ENCODE data around the gene VSIG4.

Gene VSIG4

GRCh38 chrX:66019310-66019652 lies 20.6 kb downstream of the VSIG4 start:
- no peak overlapping the region for H3K27ac Mint-ChIP-seq
- H3K9me3 Mint-ChIP-seq, result peaks cover 5% of the 10 kb centered on the region
- no peaks in the 10 kb centered on the region for H3K36me3 Mint-ChIP-seq (ENCODE audit: low read depth)
- no peaks in the 10 kb centered on the region for H3K4me1 Mint-ChIP-seq
- TF ChIP-seq CTCF (IDR thresholded peaks at IDR 0.05; ENCODE audit: unreplicated experiment in 3 of 3), result no peak
- H3K4me3 Mint-ChIP-seq, result no peak overlapping the region
- no peaks in the 10 kb centered on the region for H3K27me3 Mint-ChIP-seq (ENCODE audit: low read depth)

- H3K27ac Mint-ChIP-seq, result no peak overlapping the region
Observed at GRCh38 chrX:66018585-66019309, 21.1 kb downstream of the VSIG4 start.

GRCh38 chrX:66017659-66018170 lies 22.2 kb downstream of the VSIG4 start:
- peaks cover 5% of the 10 kb centered on the region for H3K9me3 Mint-ChIP-seq
- H3K27me3 Mint-ChIP-seq (ENCODE audit: low read depth), result no peaks in the 10 kb centered on the region
- H3K27ac Mint-ChIP-seq, result no peak overlapping the region
- H3K36me3 Mint-ChIP-seq (ENCODE audit: low read depth), result no peaks in the 10 kb centered on the region
- no peaks in the 10 kb centered on the region for H3K4me1 Mint-ChIP-seq
- TF ChIP-seq CTCF (IDR thresholded peaks at IDR 0.05; ENCODE audit: unreplicated experiment in 3 of 3), result no peak
- H3K4me3 Mint-ChIP-seq, result no peak overlapping the region

More at GRCh38 chrX:66018585-66019309, 21.1 kb downstream of the VSIG4 start:
- Mint-ChIP-seq H3K9me3 (peaks cover 5% of the 10 kb centered on the region), H3K36me3 (ENCODE audit: low read depth) (no peaks in the 10 kb centered on the region), H3K27me3 (ENCODE audit: low read depth) (no peaks in the 10 kb centered on the region), H3K4me1 (no peaks in the 10 kb centered on the region), H3K4me3 (no peak overlapping the region)
- no peak for TF ChIP-seq CTCF (IDR thresholded peaks at IDR 0.05; ENCODE audit: unreplicated experiment in 3 of 3)

- Mint-ChIP-seq H3K4me3 (no peak overlapping the region), H3K27me3 (ENCODE audit: low read depth) (no peaks in the 10 kb centered on the region)
Observed at GRCh38 chrX:66016905-66017658, 22.8 kb downstream of the VSIG4 start.

GRCh38 chrX:66015900-66016689 lies 23.8 kb downstream of the VSIG4 start:
- no peaks in the 10 kb centered on the region for H3K36me3 Mint-ChIP-seq (ENCODE audit: low read depth)
- H3K27ac Mint-ChIP-seq, result no peak overlapping the region
- peaks cover 3% of the 10 kb centered on the region for H3K9me3 Mint-ChIP-seq
- no peak for TF ChIP-seq CTCF (IDR thresholded peaks at IDR 0.05; ENCODE audit: unreplicated experiment in 3 of 3)
- H3K4me3 Mint-ChIP-seq, result no peak overlapping the region
- no peaks in the 10 kb centered on the region for H3K27me3 Mint-ChIP-seq (ENCODE audit: low read depth)
- H3K4me1 Mint-ChIP-seq, result no peaks in the 10 kb centered on the region

More at GRCh38 chrX:66016905-66017658, 22.8 kb downstream of the VSIG4 start:
- TF ChIP-seq CTCF (IDR thresholded peaks at IDR 0.05; ENCODE audit: unreplicated experiment in 3 of 3), result no peak
- Mint-ChIP-seq H3K4me1 (no peaks in the 10 kb centered on the region), H3K27ac (no peak overlapping the region), H3K36me3 (ENCODE audit: low read depth) (no peaks in the 10 kb centered on the region), H3K9me3 (peaks cover 5% of the 10 kb centered on the region)

Measured in nephron (organoid).